Kidney glomerular epithelial cell (primary cell): Measurements from ENCODE around the gene TCEAL2.
"Not testable (repeated sequence)": the region's sequence is repeated elsewhere in the genome, so short reads cannot be mapped to it uniquely, and the experiment has no call there.

ENCODE experiments used
- DNase-seq: peaks from one replicate; lab custom pipeline; 2025; lab: John Stamatoyannopoulos, UW

Gene TCEAL2

GRCh38 chrX:102125436-102125835, at the start of gene TCEAL2:
Gene TCEAL2, plus strand, starts transcription at chrX:102125679. Its CDS starts 1,152 bp downstream, at chrX:102126831.
- DNase-seq = not testable (repeated sequence)

- DNase-seq = no peak
Measured at GRCh38 chrX:102077426-102077825, 48.1 kb upstream of the TCEAL2 start.

GRCh38 chrX:102085706-102086105, 39.8 kb upstream of the TCEAL2 start:
- DNase-seq = no peak

- no peak for DNase-seq
Measured at GRCh38 chrX:102113367-102113766, 12.1 kb upstream of the TCEAL2 start.

- DNase-seq = no peak
Measured at GRCh38 chrX:102115748-102116147, 9.7 kb upstream of the TCEAL2 start.

- not testable (repeated sequence) for DNase-seq
Measured at GRCh38 chrX:102125014-102125413, 465 bp upstream of the TCEAL2 start.

GRCh38 chrX:102126080-102126818, 770 bp downstream of the TCEAL2 start:
- not testable (repeated sequence) for DNase-seq

GRCh38 chrX:102126863-102127262, 1.4 kb downstream of the TCEAL2 start:
- DNase-seq = no peak

GRCh38 chrX:102129473-102129872, 4.0 kb downstream of the TCEAL2 start:
- DNase-seq = no peak

GRCh38 chrX:102138064-102138463, 12.6 kb downstream of the TCEAL2 start:
- DNase-seq = no peak

GRCh38 chrX:102140876-102141275, 15.4 kb downstream of the TCEAL2 start:
- not testable (repeated sequence) for DNase-seq

- not testable (repeated sequence) for DNase-seq
Measured at GRCh38 chrX:102141631-102142030, 16.2 kb downstream of the TCEAL2 start.

GRCh38 chrX:102142274-102142673, 16.8 kb downstream of the TCEAL2 start, which contains the start of gene TCEAL6:
Gene TCEAL6, minus strand, starts transcription at chrX:102142481.
- not testable (repeated sequence) for DNase-seq

GRCh38 chrX:102154218-102154860, 28.9 kb downstream of the TCEAL2 start:
- no peak for DNase-seq

- DNase-seq = no peak
Measured at GRCh38 chrX:102154900-102155805, 29.7 kb downstream of the TCEAL2 start.

GRCh38 chrX:102155806-102156179, 30.3 kb downstream of the TCEAL2 start, which contains the start of gene BEX5:
Gene BEX5, minus strand, starts transcription at chrX:102155977. Its CDS starts 1,712 bp downstream, at chrX:102154265.
- peak; percentile 52 for DNase-seq
